Lung (tissue), 12 donors: ENCODE results near the gene APH1B. TPM values are rescaled to one million over a fixed set of nuclear protein-coding genes. Genes with fewer than 3 reads are reported as not detected.
A peak's percentile ranks its signal among the peaks of the same experiment; 100 is the strongest.

Experiments used
- ATAC-seq: fragments of 200-7000 bp; cut with Tn5 transposase; one replicate; pipeline ENCODE4 v1.9.1; 2020; ENCODE audit warnings: moderate number of reproducible peaks; ENCODE audit not compliant: insufficient read depth, low FRiP score
- DNase-seq, 3 donors: peaks; one replicate each; pipeline ENCODE4 v3.0.0-alpha.2; 2013 to 2017
- H3K27ac ChIP-seq, 2 donors: one replicate each; pipeline ENCODE4 v1.5.1; 2013; ENCODE audit warnings: mild to moderate bottlenecking in 2 of 2, moderate library complexity in 2 of 2, control low read depth in 1 of 2, inconsistent platforms in 1 of 2, low read depth in 1 of 2, low read length in 1 of 2
- H3K27me3 ChIP-seq, 3 donors: one replicate each; pipeline ENCODE4 v1.5.1; 2013; ENCODE audit warnings: low read length in 2 of 3; ENCODE audit not compliant: control insufficient read depth in 3 of 3, insufficient read depth in 3 of 3
- H3K36me3 ChIP-seq, 4 donors: one replicate each; pipeline ENCODE4 v1.5.1; 2013; ENCODE audit warnings: low read length in 4 of 4, mild to moderate bottlenecking in 1 of 4, moderate library complexity in 1 of 4; ENCODE audit not compliant: control insufficient read depth in 4 of 4, insufficient read depth in 4 of 4
- H3K4me1 ChIP-seq, 5 donors: one replicate each; pipeline ENCODE4 v1.5.1; 2013; ENCODE audit warnings: low read length in 5 of 5, mild to moderate bottlenecking in 2 of 5, moderate library complexity in 1 of 5; ENCODE audit not compliant: control insufficient read depth in 5 of 5, insufficient read depth in 5 of 5
- H3K4me3 ChIP-seq: one replicate; pipeline ENCODE4 v1.5.1; 2013; ENCODE audit warnings: mild to moderate bottlenecking, control low read depth, moderate library complexity
- H3K9ac ChIP-seq, 2 donors: one replicate each; pipeline ENCODE4 v1.5.1; 2013; ENCODE audit warnings: low read length in 2 of 2, control low read depth in 1 of 2; ENCODE audit not compliant: insufficient read depth in 1 of 2
- H3K9me3 ChIP-seq, 4 donors: one replicate each; pipeline ENCODE4 v1.5.1; 2013; ENCODE audit warnings: low read length in 3 of 4, mild to moderate bottlenecking in 1 of 4, moderate library complexity in 1 of 4; ENCODE audit not compliant: control insufficient read depth in 4 of 4, insufficient read depth in 3 of 4
- CTCF ChIP-seq: IDR thresholded peaks from 2 replicates; pipeline ENCODE4 v1.5.1; 2012; ENCODE audit warnings: mild to moderate bottlenecking; ENCODE audit errors: control extremely low read depth, extremely low read depth
- WGBS, 2 donors: extraction: QIAGEN DNeasy Blood & Tissue Kit; methylation state at CpG; one replicate each; pipeline ENCODE4 v1.1.7; 2013; 5-methylcytosine and 5-hydroxymethylcytosine counted together
- polyA plus RNA-seq, 2 donors: library from polyadenylated mRNA; stranded (reverse); fragments of 200-250 nt; gene quantifications; one replicate each; pipeline ENCODE4 v1.2.1, GENCODE V29; 2013
- total RNA-seq, 2 donors: library from RNA; depleted of rRNA in 1 of 2; stranded (reverse); fragments of >200 nt in 1 of 2; gene quantifications; one replicate each; pipeline ENCODE4 v1.2.1, GENCODE V29; 2014 to 2021
- donor health status: control.
- donor health status: control.
- donor health status: Bipolar disorder and iron deficiency.
- donor health status: healthy.
- donor health status: DM: yes; HTN: yes; CAD: no.

The APH1B gene
- total and polyA plus RNA-seq, 4 donors: 17.5 to 29.9 (median 21.9) TPM

GRCh38 chr15:63284335-63284734 is 6.9 kb downstream of the APH1B start:
- no peak for ATAC-seq
- no peak for DNase-seq
- 90 to 96% methylated on average over 6 of the region's 6 CpGs for WGBS, 2 donors

GRCh38 chr15:63287109-63287508 is 9.7 kb downstream of the APH1B start:
- no peak for DNase-seq
- Histone ChIP-seq H3K27me3 (no peaks in the 10 kb centered on the region), H3K9me3 (no peaks in the 10 kb centered on the region), H3K9ac (no peak overlapping the region), H3K4me3 (no peak overlapping the region), H3K27ac (no peak overlapping the region), H3K4me1 (no peaks in the 10 kb centered on the region), H3K36me3 (peaks cover 0 to 28% (median 6%) of the 10 kb centered on the region in 4 donors)
- ATAC-seq: no peak
- 83 to 89% methylated on average over 2 of the region's 2 CpGs for WGBS, 2 donors
- no peak for TF ChIP-seq CTCF

More at GRCh38 chr15:63284335-63284734, 6.9 kb downstream of the APH1B start:
- no peak overlapping the region for H3K9ac ChIP-seq
- no peaks in the 10 kb centered on the region for H3K9me3 ChIP-seq
- H3K4me3 ChIP-seq: no peak overlapping the region
- H3K36me3 ChIP-seq: peaks cover 0 to 23% (median 6%) of the 10 kb centered on the region in 4 donors
- TF ChIP-seq CTCF: no peak
- no peaks in the 10 kb centered on the region for H3K27me3 ChIP-seq
- no peaks in the 10 kb centered on the region for H3K4me1 ChIP-seq
- H3K27ac ChIP-seq: no peak overlapping the region

DNA sequence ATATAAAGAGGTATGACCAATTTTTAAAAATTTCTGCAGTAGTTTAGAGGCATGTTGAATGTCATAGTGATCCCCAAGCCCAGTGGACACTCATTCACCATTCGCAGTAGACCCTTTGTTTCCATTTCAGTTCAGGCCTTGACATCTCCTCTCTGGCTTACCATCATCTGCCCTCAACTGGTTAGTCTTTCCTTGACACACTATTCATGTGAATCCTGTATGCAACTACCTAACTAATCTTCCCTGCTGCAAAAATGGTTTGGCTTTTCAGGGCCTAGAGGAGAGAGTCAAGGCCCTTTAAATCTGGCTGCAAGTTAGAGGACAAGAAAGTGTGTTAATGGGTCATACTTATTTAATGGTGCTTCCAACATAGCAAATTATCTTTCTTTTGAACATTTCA is 10.9 kb downstream of the APH1B start:
- no peak for TF ChIP-seq CTCF

GRCh38 chr15:63288778-63289378 is 11.5 kb downstream of the APH1B start:
- DNase-seq (peak in 2 of 3 donors; percentile 85), ATAC-seq (no peak)
- H3K9me3 ChIP-seq: no peaks in the 10 kb centered on the region
- no peaks in the 10 kb centered on the region for H3K4me1 ChIP-seq
- H3K4me3 ChIP-seq: no peak overlapping the region
- peak; percentile 51 for TF ChIP-seq CTCF
- no peak overlapping the region for H3K9ac ChIP-seq
- 3 to 4% methylated on average over 4 of the region's 4 CpGs for WGBS, 2 donors
- no peaks in the 10 kb centered on the region for H3K27me3 ChIP-seq
- no peak overlapping the region for H3K27ac ChIP-seq
- peaks cover 0 to 28% (median 6%) of the 10 kb centered on the region in 4 donors for H3K36me3 ChIP-seq

More for the DNA sequence above, 10.9 kb downstream of the APH1B start:
- Histone ChIP-seq H3K9me3 (no peaks in the 10 kb centered on the region), H3K4me3 (no peak overlapping the region), H3K36me3 (peaks cover 0 to 28% (median 6%) of the 10 kb centered on the region in 4 donors), H3K27ac (no peak overlapping the region), H3K4me1 (no peaks in the 10 kb centered on the region), H3K27me3 (no peaks in the 10 kb centered on the region), H3K9ac (no peak overlapping the region)
- 75 to 88% methylated on average over 1 of the region's 1 CpG for WGBS, 2 donors
- no peak for ATAC-seq
- peak in 1 of 3 donors; percentile 19 for DNase-seq
